Neural progenitor cell (in vitro differentiated cells): ENCODE measurements around the gene TAP1.
A peak's percentile ranks its signal among the peaks of the same experiment; 100 is the strongest.

ENCODE experiments used
- CTCF ChIP-seq: fragments of 200-600 bp; sonication (generic); IDR thresholded peaks from 2 replicates; pipeline ENCODE4 v1.5.1; 2017; ENCODE audit warnings: antibody characterized with exemption, mild to moderate bottlenecking
- EZH2 ChIP-seq: fragments of 200-600 bp; sonication (generic); IDR thresholded peaks from 2 replicates; pipeline ENCODE4 v1.6.1; 2017; ENCODE audit warnings: antibody characterized with exemption, mild to moderate bottlenecking, moderate library complexity
- EZH2phosphoT487 ChIP-seq: fragments of 200-600 bp; sonication (generic); IDR thresholded peaks from 2 replicates; pipeline ENCODE4 v1.6.1; 2017; ENCODE audit warnings: antibody characterized with exemption

- peak; percentile 64 for TF ChIP-seq EZH2
- TF ChIP-seq CTCF: no peak
- peak; percentile 36 for TF ChIP-seq EZH2phosphoT487
Measured at GRCh38 chr6:32894085-32895005, 40.8 kb upstream of the TAP1 start.
